ENCODE data around the gene ESD. TPM values are rescaled to one million over a fixed set of nuclear protein-coding genes. Genes with fewer than 3 reads are reported as not detected.
"Not testable (repeated sequence)": the region's sequence is repeated elsewhere in the genome, so short reads cannot be mapped to it uniquely, and the experiment has no call there.

The ESD gene, protein sequence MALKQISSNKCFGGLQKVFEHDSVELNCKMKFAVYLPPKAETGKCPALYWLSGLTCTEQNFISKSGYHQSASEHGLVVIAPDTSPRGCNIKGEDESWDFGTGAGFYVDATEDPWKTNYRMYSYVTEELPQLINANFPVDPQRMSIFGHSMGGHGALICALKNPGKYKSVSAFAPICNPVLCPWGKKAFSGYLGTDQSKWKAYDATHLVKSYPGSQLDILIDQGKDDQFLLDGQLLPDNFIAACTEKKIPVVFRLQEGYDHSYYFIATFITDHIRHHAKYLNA
- 100 to 1,000 TPM in 1 of 2 experiments, 10 to 100 TPM in 1; 95.7 to 104 TPM for total RNA-seq

DNA sequence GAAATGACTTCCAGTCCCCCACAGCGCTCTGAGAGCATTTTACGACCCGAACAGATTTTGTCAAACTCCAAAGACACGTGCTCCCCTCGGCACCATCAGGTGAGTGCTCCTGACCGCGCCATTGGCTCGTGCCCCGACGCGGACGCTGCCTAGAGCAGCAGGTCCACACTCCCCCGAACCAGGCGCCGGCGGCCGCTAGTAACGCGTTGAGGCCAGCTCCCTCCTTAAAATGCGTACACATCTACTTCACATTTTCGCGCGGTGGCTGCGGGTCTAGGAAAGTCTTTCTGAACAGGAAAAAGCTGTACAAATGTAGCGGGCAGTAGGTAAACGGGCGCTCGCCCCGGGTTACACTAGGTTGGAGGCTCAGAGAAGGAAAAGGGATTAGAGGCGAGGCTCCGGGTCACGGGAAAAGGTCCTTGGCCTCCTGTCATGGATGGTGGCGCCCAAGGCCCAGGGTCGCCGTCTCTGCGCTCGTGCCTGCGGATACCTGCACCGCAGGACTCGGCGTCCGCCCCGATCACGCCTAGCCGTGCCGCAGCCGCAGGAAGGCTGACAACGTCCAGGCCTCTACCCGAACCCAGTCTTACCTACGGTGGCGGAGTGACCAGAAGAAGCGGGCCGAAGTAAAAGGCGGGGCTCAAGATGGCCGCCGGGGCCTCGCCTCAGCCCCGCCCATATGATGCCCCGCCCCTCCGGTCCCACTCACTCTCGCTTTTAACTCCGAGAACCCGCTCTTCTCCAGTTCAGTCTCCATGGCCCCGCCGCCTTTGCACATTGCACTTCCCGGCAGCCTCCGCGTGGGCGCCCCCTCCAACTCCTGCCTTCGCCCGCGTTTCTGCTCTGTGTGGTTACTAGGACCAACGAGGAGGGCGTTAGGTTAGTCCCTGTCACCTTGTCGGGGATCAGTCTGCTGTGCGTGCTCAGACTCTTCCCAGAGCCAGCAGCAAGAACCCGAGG is at the start of gene ESD:
Gene ESD, minus strand, starts transcription at position 647 of the 960 bp plus-strand sequence. CDS start 5,748 bp downstream, outside the sequence.
- ChIA-PET CTCF (no interaction called here), POLR2A (interaction anchor here (0.6 to 1.3 kb wide), 3 partner anchors 243 to 1298 kb away, joined by 3 read pairs; partner anchors contain the start of genes LRCH1 and MED4)

DNA sequence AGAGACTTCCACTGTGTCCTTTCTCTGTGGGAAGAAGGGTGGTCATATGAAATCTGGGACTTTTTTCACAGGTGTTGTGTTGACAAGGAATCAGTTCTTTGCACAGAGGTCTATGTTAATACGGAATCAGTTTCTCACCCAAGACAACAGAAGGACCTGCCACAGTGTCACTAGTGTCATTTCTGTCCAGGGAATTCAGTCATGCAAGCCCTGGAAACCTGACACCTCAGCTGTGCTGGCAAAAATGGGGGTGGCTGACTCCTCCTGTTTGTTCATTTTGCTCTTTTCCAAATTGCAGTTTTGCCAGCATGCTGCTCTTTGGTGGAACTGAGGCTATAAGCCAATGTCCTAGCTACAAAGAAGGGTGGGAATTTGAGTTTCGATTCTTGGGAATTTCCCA is 49.8 kb upstream of the ESD start:
- ChIA-PET CTCF (no interaction called here), POLR2A (no interaction called here)

DNA sequence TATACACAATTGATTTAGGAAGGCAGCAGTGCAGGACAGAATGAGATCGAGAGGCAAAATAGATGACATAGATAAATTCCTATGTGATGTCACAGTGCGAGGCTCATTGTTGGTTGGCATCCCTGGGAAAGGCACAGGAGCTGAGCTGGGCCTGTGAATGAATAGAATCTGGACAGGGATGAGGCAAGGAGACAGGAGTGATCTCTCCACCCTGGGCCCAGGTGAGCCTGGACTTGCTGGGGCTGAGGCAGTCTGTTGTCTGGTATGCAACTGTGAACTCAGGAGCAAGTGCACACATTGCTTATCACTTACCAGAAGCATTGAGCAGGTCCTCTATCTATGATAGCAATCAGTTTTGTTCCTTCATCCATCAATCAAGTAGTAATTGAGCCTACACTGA is 48.2 kb upstream of the ESD start:
- CTCF ChIA-PET = interaction anchor here (1.8 kb wide), 1 partner anchor 13 kb away, joined by 5 read pairs; no protein-coding TSS in a partner anchor

DNA sequence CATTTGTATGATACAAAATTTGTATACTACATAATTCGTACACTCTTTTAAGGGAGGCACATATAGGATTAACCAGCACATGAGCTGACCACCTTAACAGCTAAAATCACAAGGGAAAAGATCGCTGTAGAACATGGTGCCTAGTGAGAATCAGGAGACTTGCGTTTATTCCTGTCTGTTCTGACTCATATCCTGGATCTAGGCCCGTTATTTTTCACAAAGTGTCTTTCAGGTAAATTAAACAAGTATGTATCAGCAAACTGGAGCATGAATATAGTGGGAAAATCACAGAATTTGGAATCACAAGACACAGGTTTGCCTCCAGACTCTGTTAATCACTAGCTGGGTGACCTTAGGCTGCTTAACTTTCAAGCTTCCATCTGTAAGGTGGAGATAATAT is 47.5 kb upstream of the ESD start:
- ChIA-PET CTCF (interaction anchor here (1.8 kb wide), 1 partner anchor 13 kb away, joined by 5 read pairs; no protein-coding TSS in a partner anchor), POLR2A (no interaction called here)

More for the DNA sequence above, 48.2 kb upstream of the ESD start:
- POLR2A ChIA-PET = no interaction called here

DNA sequence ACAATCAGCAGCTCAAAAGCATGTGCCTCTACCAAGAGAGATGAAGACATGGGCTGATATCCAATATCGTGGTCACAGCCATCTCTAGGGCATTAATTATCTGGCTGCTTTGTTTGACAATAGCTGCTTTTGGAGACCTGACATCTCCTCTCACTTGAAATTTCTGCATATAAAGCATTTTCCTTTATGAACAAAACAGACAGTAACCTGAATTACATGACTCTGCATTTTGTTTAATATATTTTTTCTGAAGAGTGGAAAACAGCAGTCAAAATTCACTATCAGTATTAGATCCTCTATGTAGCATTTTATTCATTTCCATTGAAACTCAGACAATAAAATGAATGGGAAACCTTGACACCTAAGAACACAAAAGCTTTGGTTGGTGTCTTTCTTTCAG is 42.4 kb upstream of the ESD start:
- POLR2A ChIA-PET = no interaction called here
- CTCF ChIA-PET = no interaction called here

DNA sequence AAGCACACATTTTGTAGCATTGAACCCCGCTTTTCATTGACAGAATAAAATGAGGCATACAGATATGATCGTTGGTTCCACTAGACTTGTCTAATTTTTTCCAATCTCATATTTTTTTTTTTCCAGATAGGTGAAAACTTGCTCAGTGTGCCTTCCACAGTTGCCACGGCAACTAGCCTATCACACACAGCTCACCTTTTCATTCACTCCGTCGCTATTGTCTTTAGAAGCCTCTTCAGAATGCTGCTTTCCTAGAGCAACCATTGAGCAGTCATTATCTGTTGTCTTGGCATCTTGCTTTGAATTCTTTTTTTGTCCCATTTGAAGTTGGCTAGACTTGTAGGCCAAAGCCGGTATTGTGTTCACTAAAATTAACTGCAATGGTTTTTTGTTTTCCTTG is 37.7 kb upstream of the ESD start:
- POLR2A ChIA-PET = no interaction called here

DNA sequence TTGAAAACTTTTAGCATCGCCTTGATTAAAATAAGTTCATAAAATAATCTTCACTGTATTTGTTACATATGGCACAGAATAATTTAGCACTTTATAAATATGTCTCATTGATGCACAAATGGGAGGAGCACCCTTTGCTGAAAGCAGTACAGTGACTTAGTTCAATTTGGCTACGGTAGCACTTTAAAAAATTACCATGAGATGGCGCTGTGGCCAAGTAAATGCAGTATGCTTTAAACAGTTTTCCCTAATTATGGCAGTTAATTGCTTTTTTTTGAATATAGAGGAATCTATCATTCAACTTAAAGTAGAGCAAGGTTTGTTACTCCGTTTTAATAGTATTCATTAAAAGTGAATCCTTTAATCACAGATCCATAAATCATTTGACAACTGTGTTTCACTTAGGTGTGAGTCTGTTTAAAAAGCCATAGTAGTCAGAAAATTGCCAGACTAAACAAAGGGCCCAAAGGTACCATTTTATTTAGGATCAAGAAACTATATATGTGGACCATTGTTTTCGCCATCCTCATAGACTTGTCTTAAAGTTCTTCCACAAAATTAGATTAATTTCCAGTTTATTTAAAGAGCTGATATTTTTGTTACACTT is 34.7 kb upstream of the ESD start:
- POLR2A ChIA-PET = no interaction called here

More for the DNA sequence above, 37.7 kb upstream of the ESD start:
- CTCF ChIA-PET = no interaction called here

DNA sequence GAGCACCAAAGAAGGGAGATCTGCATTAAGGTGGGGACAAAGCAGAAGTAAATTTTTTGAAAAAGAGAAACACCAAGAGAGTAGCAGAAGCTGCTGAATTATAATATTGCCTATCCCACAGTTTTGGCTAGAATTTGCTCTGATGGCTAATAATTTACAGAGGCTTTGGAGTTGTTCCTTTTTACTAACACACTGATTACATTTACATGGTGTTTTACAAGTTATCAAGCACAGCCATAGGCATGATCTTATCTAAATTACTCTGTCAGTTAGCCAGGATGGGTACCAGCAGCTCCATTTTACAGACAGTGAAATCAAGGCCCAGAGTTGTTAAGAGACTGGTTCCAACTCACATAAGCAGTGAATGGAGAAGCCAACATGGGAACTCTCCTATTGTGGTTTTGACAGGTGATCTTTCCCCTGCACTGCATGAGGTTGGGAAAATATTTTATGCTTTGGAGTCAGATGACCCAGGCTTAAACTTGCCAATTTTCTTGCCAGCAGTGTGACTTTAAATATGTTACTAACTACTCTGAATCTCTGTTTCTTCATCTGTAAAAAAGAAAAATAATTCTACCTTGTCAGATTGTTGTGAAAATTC is 33.5 kb upstream of the ESD start:
- ChIA-PET CTCF (no interaction called here), POLR2A (no interaction called here)

More for the DNA sequence above, 34.7 kb upstream of the ESD start:
- CTCF ChIA-PET = interaction anchor here (1.9 kb wide), 1 partner anchor 14 kb away, joined by 5 read pairs; no protein-coding TSS in a partner anchor

DNA sequence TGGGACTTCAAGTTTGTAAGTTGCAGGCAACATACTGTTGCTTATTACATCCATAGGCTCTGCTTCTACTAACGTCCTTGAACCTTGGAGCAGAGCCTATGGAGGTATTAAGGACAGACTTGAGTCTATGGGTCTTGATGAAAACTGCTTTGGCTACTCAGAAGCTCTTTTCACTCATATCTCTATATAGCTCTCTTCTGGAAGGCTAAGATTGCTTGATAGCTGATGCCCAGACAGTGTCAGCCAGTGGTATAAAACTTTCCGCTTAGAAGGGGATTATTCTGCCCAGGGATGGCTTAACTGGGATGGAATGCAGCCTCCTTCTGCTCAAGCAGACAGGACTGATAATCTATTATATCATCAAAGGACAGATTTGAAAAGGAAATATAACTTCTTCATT is 25.6 kb upstream of the ESD start:
- POLR2A ChIA-PET = no interaction called here
- CTCF ChIA-PET = no interaction called here

DNA sequence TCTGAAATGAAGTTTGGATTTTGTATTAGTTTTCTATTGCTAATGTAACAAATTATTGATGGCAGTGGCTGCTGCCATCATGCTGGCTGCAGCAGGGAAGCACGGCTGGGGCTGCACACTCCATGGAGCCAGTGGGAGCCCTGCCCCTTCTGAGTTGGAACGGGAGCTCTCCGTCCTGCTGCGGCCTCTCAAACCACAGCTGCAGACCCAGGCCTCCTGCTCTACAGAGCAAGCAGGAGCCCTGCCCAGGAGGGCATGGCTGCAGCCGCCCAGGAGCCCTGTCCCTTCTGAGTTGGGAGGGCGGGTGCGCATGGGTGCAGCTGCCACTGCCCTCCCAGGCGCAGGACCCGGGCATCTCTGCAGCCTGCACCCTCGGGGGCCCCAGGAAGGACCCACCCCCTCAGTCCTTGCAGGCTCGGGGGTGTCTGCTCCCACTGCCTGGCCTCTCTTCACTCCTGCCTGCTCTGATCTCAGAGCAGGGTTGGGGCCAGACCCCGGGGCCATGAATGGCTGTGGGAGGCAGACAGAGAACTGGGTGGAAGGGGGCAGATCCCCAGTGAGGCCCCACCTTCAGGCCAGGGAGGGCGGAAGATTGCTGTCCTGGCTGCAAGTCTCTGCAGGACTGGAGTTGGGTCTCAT is 21.0 kb upstream of the ESD start:
- CTCF ChIA-PET = no interaction called here
- POLR2A ChIA-PET = no interaction called here

DNA sequence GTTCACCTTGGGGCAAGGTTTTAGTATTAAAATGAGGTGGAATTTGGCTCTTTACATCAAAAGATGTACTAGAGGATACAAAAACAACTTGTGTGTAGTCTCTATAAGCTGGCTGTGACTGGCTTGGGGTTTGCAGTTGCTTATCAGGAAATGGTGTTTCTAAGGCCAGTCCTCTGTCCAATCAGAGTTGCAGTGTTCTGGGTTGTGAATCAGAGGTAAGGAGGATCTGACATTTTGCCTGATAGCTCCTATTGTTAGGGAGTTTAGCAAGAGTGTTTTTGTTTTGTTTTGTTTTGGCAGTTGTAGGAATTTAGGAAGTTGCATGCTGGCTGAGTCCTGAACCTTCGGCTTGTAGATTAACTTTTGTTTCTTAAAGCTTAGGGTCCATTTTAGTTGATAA is 20.1 kb upstream of the ESD start:
- ChIA-PET CTCF (no interaction called here), POLR2A (no interaction called here)

DNA sequence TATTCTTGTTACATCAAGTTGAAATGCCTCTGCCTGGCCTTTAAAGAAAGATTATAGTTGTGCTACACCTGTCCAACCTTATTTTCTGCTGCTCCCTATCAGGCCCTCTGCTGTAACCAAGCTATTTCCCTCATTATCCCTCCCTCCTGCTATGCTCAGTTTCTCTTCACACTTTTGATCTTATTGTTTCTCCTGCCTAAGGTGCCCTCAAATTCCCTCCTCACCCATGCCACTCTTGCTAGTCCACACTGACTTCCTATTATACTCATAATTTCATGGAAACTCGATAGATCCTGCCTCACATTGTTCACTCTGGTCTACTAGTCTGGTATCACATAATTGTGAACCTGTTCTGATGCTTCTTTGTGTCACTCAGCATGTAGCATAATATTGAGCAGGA is 19.4 kb upstream of the ESD start:
- ChIA-PET POLR2A (no interaction called here), CTCF (no interaction called here)

DNA sequence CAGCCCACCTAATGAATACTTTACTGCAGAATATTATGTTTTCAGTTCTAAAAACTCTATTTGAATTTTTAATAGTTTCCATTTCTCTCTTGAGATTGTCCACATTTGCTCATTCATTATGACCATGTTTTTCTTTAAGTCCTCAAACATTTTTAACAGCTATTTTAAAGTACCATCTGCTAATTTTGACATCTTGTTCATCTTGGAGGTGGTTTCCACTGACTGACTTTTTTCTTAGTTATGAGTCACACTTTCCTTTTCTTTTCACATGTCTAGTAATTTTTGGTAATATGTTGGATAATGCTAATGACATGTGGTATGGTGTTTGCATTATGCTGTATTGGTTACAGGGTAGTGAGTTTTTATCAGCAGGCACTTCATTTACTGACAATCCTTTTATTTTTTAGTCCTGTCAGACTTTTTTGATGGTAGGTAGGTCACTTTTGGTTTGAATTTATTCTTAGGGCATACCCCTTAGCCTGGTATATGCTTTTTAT is 15.4 kb upstream of the ESD start:
- POLR2A ChIA-PET = no interaction called here

DNA sequence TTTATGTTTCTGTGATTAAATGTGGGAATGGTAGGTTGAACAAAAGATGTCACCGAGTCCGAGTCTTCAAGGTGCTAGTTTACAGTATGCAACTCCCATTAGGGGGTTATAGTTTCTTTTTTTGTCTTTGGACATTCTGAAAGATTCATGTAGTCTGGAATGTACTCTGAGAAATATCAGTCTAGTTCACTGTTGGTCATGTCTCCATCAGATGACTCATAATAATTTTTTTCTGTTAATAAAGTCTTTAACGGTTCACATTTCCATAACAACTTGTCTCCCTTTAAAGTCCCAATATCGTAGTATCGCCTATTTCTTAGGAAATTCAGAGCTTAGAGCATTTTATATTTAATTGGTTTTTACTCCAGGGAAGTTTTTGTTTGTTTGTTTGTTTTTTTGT is 13.5 kb upstream of the ESD start:
- CTCF ChIA-PET = interaction anchor here (0.8 kb wide), 1 partner anchor 222 kb away, joined by 3 read pairs; no protein-coding TSS in a partner anchor
- POLR2A ChIA-PET = no interaction called here

More for the DNA sequence above, 15.4 kb upstream of the ESD start:
- CTCF ChIA-PET = no interaction called here

DNA sequence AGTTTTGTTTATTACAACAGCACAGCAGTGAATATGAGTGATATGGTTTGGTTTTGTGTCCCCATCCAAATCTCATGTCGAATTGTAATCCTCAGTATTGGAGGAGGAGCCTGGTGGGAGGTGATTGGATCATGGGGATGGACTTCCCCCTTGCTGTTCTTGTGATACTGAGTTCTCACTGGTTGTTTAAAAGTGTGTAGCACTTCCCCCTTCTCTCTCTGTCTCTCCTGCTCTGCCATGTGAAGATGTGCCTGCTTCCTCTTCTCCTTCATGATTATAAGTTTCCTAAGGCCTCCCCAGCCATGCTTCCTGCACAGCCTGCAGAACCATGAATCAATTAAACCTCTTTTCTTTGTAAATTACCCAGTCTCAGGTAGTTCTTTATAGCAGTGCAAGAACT is 8.0 kb upstream of the ESD start:
- CTCF ChIA-PET = interaction anchor here (1.2 kb wide), 1 partner anchor 59 kb away, joined by 3 read pairs; no protein-coding TSS in a partner anchor
- POLR2A ChIA-PET = not testable (repeated sequence)

DNA sequence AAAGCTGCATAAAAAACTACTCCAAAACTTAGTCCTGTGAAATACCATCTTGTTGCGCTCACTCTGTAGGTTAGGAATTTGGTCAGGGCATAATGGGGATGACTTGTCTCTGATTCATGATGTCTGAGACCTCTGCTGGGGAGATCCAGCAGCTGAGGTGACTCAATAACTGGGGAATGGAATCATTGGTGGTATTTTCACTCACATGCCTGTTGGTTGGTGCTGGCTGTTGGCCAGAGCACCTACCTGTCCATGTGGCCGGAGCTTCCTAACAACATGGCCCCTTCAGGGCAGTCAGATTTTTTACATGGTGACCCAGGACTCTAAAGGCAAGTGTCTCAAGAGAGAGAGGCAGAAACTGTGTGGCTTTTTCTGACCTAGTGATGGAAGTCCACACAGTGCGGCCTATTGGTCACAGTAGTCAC is 7.4 kb upstream of the ESD start:
- POLR2A ChIA-PET = no interaction called here
- CTCF ChIA-PET = no interaction called here

DNA sequence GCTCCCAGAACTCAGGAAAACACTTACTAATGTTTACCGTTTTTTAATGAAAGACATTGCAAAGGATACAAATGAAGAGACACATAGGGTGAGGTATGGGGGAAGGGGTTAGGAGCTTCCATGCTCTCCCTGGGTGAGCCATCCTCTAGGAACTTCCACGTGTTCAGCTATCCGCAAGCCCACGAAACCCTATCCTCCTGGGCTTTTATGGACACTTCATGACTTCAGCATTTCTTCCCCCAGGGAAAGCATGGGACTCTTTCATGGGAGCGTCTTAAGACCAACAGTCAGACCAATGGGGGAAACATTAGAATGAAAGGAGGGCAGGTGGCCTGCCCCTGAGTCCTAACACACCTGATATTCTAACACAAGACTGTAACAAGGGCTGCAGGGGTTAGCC is 6.6 kb upstream of the ESD start:
- ChIA-PET CTCF (no interaction called here), POLR2A (no interaction called here)

DNA sequence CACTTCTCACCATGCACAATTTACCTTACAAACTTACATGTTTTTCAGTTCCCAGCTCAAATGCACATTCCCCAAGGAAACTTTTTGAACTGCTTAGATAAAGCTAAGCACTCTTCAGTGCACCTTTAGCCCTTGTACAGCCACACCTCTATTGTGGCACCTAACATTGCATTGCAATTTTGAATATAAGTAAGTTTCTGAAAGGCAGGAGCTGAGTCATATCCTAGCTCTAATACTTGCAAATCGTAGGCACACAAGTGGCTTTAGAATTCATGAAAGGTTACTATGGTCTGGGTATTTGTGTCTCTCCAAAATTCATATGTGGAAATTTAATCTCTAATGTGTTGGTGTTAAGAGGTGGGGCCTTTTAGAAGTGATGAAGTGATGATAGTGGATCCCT is 4.9 kb upstream of the ESD start:
- CTCF ChIA-PET = no interaction called here

DNA sequence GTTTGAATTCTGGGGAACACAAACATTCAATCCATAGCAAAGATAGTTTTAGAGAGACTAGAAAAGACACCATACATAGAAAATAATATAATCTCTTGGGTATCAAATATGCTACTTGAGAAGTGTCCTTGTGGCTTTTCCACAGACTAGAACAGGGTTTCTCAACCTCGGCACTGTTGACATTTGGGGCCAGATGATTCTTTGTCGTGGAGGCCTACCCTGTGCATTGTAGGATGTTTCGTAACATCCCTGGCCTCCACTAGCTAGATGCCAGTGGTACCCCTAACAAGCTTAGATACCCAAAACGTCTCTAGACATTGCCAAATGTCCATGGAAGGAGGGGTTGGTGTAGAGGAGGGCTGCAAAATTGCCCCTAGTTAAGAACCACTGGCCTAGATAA is 2.2 kb upstream of the ESD start:
- ChIA-PET CTCF (no interaction called here), POLR2A (no interaction called here)

More for the DNA sequence above, 4.9 kb upstream of the ESD start:
- POLR2A ChIA-PET = no interaction called here

Data from activated CD8-positive, alpha-beta memory T cell treated with anti-CD3 and anti-CD28 coated beads for 36 hours (primary cell).